Mononuclear cell (primary cell): Measurements from ENCODE around the gene MTCL1. TPM values are rescaled to one million over a fixed set of nuclear protein-coding genes. Genes with fewer than 3 reads are reported as not detected.

Source experiments
- H3K27me3 ChIP-seq: 2 replicates; pipeline ENCODE4 v1.6.0; 2011; ENCODE audit warnings: low read length, control low read depth; ENCODE audit not compliant: insufficient read depth
- H3K4me1 ChIP-seq: 2 replicates; pipeline ENCODE4 v1.5.1; 2011; ENCODE audit warnings: mild to moderate bottlenecking, low read length, control low read depth; ENCODE audit not compliant: insufficient read depth
- H3K4me3 ChIP-seq: 2 replicates; pipeline ENCODE4 v1.5.1; 2011; ENCODE audit warnings: mild to moderate bottlenecking, low read length, moderate library complexity
- H3K9me3 ChIP-seq: 2 replicates; pipeline ENCODE4 v1.5.1; 2011; ENCODE audit warnings: low read depth, mild to moderate bottlenecking, control low read depth, low read length
- total RNA-seq: library from RNA; depleted of rRNA; stranded (reverse); fragments of >200 nt; gene quantifications from one replicate; pipeline ENCODE4 v1.2.3, GENCODE V29; 2012

Gene MTCL1
- total RNA-seq, 1 donor = 0.63 TPM

GRCh38 chr18:8793445-8794155, 88.2 kb downstream of the MTCL1 start:
- Histone ChIP-seq H3K9me3 (no peaks in the 10 kb centered on the region), H3K4me1 (no peaks in the 10 kb centered on the region), H3K4me3 (no peak overlapping the region), H3K27me3 (no peaks in the 10 kb centered on the region)

GRCh38 chr18:8794156-8794933, 89.0 kb downstream of the MTCL1 start:
- Histone ChIP-seq H3K4me1 (no peaks in the 10 kb centered on the region), H3K27me3 (no peaks in the 10 kb centered on the region), H3K9me3 (no peaks in the 10 kb centered on the region), H3K4me3 (no peak overlapping the region)

GRCh38 chr18:8794934-8795280, 89.6 kb downstream of the MTCL1 start:
- no peaks in the 10 kb centered on the region for H3K27me3 ChIP-seq
- no peak overlapping the region for H3K4me3 ChIP-seq
- H3K4me1 ChIP-seq = no peaks in the 10 kb centered on the region
- H3K9me3 ChIP-seq = no peaks in the 10 kb centered on the region

GRCh38 chr18:8795586-8796325, 90.4 kb downstream of the MTCL1 start:
- no peaks in the 10 kb centered on the region for H3K27me3 ChIP-seq
- no peak overlapping the region for H3K4me3 ChIP-seq
- H3K4me1 ChIP-seq = no peaks in the 10 kb centered on the region
- H3K9me3 ChIP-seq = no peaks in the 10 kb centered on the region

GRCh38 chr18:8797206-8797605, 91.8 kb downstream of the MTCL1 start:
- H3K4me3 ChIP-seq = no peak overlapping the region
- no peaks in the 10 kb centered on the region for H3K27me3 ChIP-seq
- no peaks in the 10 kb centered on the region for H3K9me3 ChIP-seq
- H3K4me1 ChIP-seq = no peaks in the 10 kb centered on the region

- Histone ChIP-seq H3K27me3 (no peaks in the 10 kb centered on the region), H3K9me3 (no peaks in the 10 kb centered on the region), H3K4me3 (no peak overlapping the region), H3K4me1 (no peaks in the 10 kb centered on the region)
Observed at GRCh38 chr18:8799001-8799400, 93.6 kb downstream of the MTCL1 start.

- no peaks in the 10 kb centered on the region for H3K9me3 ChIP-seq
- no peaks in the 10 kb centered on the region for H3K27me3 ChIP-seq
- H3K4me1 ChIP-seq = no peaks in the 10 kb centered on the region
- H3K4me3 ChIP-seq = no peak overlapping the region
Observed at GRCh38 chr18:8799596-8800441, 94.5 kb downstream of the MTCL1 start.

GRCh38 chr18:8800445-8800844, 95.1 kb downstream of the MTCL1 start:
- Histone ChIP-seq H3K9me3 (no peaks in the 10 kb centered on the region), H3K27me3 (no peaks in the 10 kb centered on the region), H3K4me1 (no peaks in the 10 kb centered on the region), H3K4me3 (no peak overlapping the region)

- H3K4me3 ChIP-seq = no peak overlapping the region
- no peaks in the 10 kb centered on the region for H3K27me3 ChIP-seq
- H3K9me3 ChIP-seq = no peaks in the 10 kb centered on the region
- no peaks in the 10 kb centered on the region for H3K4me1 ChIP-seq
Observed at GRCh38 chr18:8800876-8801262, 95.5 kb downstream of the MTCL1 start.

- no peaks in the 10 kb centered on the region for H3K27me3 ChIP-seq
- no peaks in the 10 kb centered on the region for H3K9me3 ChIP-seq
- H3K4me3 ChIP-seq = no peak overlapping the region
Observed at GRCh38 chr18:8801263-8801901, 96.0 kb downstream of the MTCL1 start.

GRCh38 chr18:8802017-8802672, 96.8 kb downstream of the MTCL1 start:
- no peaks in the 10 kb centered on the region for H3K4me1 ChIP-seq
- no peak overlapping the region for H3K4me3 ChIP-seq
- H3K27me3 ChIP-seq = no peaks in the 10 kb centered on the region
- H3K9me3 ChIP-seq = no peaks in the 10 kb centered on the region

More at GRCh38 chr18:8801263-8801901, 96.0 kb downstream of the MTCL1 start:
- no peaks in the 10 kb centered on the region for H3K4me1 ChIP-seq

- H3K27me3 ChIP-seq = no peaks in the 10 kb centered on the region
- no peak overlapping the region for H3K4me3 ChIP-seq
- no peaks in the 10 kb centered on the region for H3K4me1 ChIP-seq
- H3K9me3 ChIP-seq = no peaks in the 10 kb centered on the region
Observed at GRCh38 chr18:8803063-8803795, 97.9 kb downstream of the MTCL1 start.

- H3K9me3 ChIP-seq = no peaks in the 10 kb centered on the region
- no peak overlapping the region for H3K4me3 ChIP-seq
- H3K27me3 ChIP-seq = no peaks in the 10 kb centered on the region
- H3K4me1 ChIP-seq = no peaks in the 10 kb centered on the region
Observed at GRCh38 chr18:8803957-8804356, 98.6 kb downstream of the MTCL1 start.
